ENCODE measurements around the gene SIRT3. TPM values are rescaled to one million over a fixed set of nuclear protein-coding genes. Genes with fewer than 3 reads are reported as not detected.
"Not testable (repeated sequence)": the region's sequence is repeated elsewhere in the genome, so short reads cannot be mapped to it uniquely, and the experiment has no call there.

SIRT3 gene
- total and polyA plus RNA-seq, 2 donors (not counting 1 experiment from before 2014, with no cell fraction given): 8.8 to 11.0 TPM

- H3K4me3 ChIP-seq (replicated peaks in 1 of 4; ENCODE audit: control extremely low read depth in 1 of 4, insufficient read depth in 1 of 4, low read depth in 3 of 4, low read length in 4 of 4): no peak overlapping the region
These were observed 12.9 kb downstream of the SIRT3 start for GRCh38 chr11:223026-223789.

GRCh38 chr11:221998-222789, 13.9 kb downstream of the SIRT3 start:
- Histone ChIP-seq H2AFZ (ENCODE audit: low read length) (no peak overlapping the region), H3K79me2 (ENCODE audit: control insufficient read depth, insufficient read depth, low read length) (no peaks in the 10 kb centered on the region), H3K27ac (ENCODE audit: insufficient read depth, low read length) (peak overlapping the region; percentile 44), H3K9ac (ENCODE audit: insufficient read depth, low read length) (no peak overlapping the region), H3K9me3 (ENCODE audit: control insufficient read depth, insufficient read depth, low read depth, low read length) (no peaks in the 10 kb centered on the region), H3K4me1 (ENCODE audit: control insufficient read depth, extremely low read depth, insufficient read depth, low read length) (peaks cover 10% of the 10 kb centered on the region), H3K27me3 (ENCODE audit: control insufficient read depth, insufficient read depth, low read length) (no peaks in the 10 kb centered on the region), H4K20me1 (ENCODE audit: control insufficient read depth, extremely low read depth, insufficient read depth, low read length) (no peaks in the 10 kb centered on the region), H3K4me2 (ENCODE audit: extremely low read depth, insufficient read depth, low read length) (no peak overlapping the region), H3K4me3 (replicated peaks in 1 of 4; ENCODE audit: control extremely low read depth in 1 of 4, insufficient read depth in 1 of 4, low read depth in 3 of 4, low read length in 4 of 4) (no peak overlapping the region), H3K36me3 (ENCODE audit: control insufficient read depth, insufficient read depth, low read length) (peaks cover 1% of the 10 kb centered on the region)
- no peak for DNase-seq (ENCODE audit: low read depth in 2 of 2)
- TF ChIP-seq EZH2 (IDR thresholded peaks at IDR 0.05; ENCODE audit: low read length, missing control alignments): no peak
- no peak for TF ChIP-seq CTCF (conservative IDR thresholded peaks at IDR 0.05 in 1 of 2, IDR thresholded peaks at IDR 0.05 in 1 of 2; ENCODE audit: low read depth in 1 of 2, low read length in 2 of 2)

More at GRCh38 chr11:223026-223789, 12.9 kb downstream of the SIRT3 start:
- Histone ChIP-seq H2AFZ (ENCODE audit: low read length) (no peak overlapping the region), H3K9ac (ENCODE audit: insufficient read depth, low read length) (no peak overlapping the region), H3K27me3 (ENCODE audit: control insufficient read depth, insufficient read depth, low read length) (no peaks in the 10 kb centered on the region), H3K27ac (ENCODE audit: insufficient read depth, low read length) (peak overlapping the region; percentile 61), H3K79me2 (ENCODE audit: control insufficient read depth, insufficient read depth, low read length) (no peaks in the 10 kb centered on the region), H3K4me1 (ENCODE audit: control insufficient read depth, extremely low read depth, insufficient read depth, low read length) (peaks cover 10% of the 10 kb centered on the region), H3K36me3 (ENCODE audit: control insufficient read depth, insufficient read depth, low read length) (peaks cover 1% of the 10 kb centered on the region), H3K4me2 (ENCODE audit: extremely low read depth, insufficient read depth, low read length) (no peak overlapping the region), H4K20me1 (ENCODE audit: control insufficient read depth, extremely low read depth, insufficient read depth, low read length) (no peaks in the 10 kb centered on the region), H3K9me3 (ENCODE audit: control insufficient read depth, insufficient read depth, low read depth, low read length) (no peaks in the 10 kb centered on the region)
- DNase-seq (ENCODE audit: low read depth in 2 of 2): peak in 1 of 2 donors; percentile 39
- no peak for TF ChIP-seq CTCF (conservative IDR thresholded peaks at IDR 0.05 in 1 of 2, IDR thresholded peaks at IDR 0.05 in 1 of 2; ENCODE audit: low read depth in 1 of 2, low read length in 2 of 2)

- Histone ChIP-seq H4K20me1 (ENCODE audit: control insufficient read depth, extremely low read depth, insufficient read depth, low read length) (no peaks in the 10 kb centered on the region), H2AFZ (ENCODE audit: low read length) (no peak overlapping the region), H3K27me3 (ENCODE audit: control insufficient read depth, insufficient read depth, low read length) (no peaks in the 10 kb centered on the region), H3K4me2 (ENCODE audit: extremely low read depth, insufficient read depth, low read length) (no peak overlapping the region), H3K4me3 (replicated peaks in 1 of 4; ENCODE audit: control extremely low read depth in 1 of 4, insufficient read depth in 1 of 4, low read depth in 3 of 4, low read length in 4 of 4) (no peak overlapping the region), H3K79me2 (ENCODE audit: control insufficient read depth, insufficient read depth, low read length) (no peaks in the 10 kb centered on the region), H3K4me1 (ENCODE audit: control insufficient read depth, extremely low read depth, insufficient read depth, low read length) (peaks cover 10% of the 10 kb centered on the region), H3K36me3 (ENCODE audit: control insufficient read depth, insufficient read depth, low read length) (peaks cover 1% of the 10 kb centered on the region), H3K27ac (ENCODE audit: insufficient read depth, low read length) (no peak overlapping the region), H3K9ac (ENCODE audit: insufficient read depth, low read length) (no peak overlapping the region), H3K9me3 (ENCODE audit: control insufficient read depth, insufficient read depth, low read depth, low read length) (no peaks in the 10 kb centered on the region)
- TF ChIP-seq EZH2 (IDR thresholded peaks at IDR 0.05; ENCODE audit: low read length, missing control alignments): no peak
- no peak for TF ChIP-seq CTCF (conservative IDR thresholded peaks at IDR 0.05 in 1 of 2, IDR thresholded peaks at IDR 0.05 in 1 of 2; ENCODE audit: low read depth in 1 of 2, low read length in 2 of 2)
- no peak for DNase-seq (ENCODE audit: low read depth in 2 of 2)
These were observed 14.6 kb downstream of the SIRT3 start for GRCh38 chr11:221539-221938.

- not testable (repeated sequence) for H2AFZ ChIP-seq (ENCODE audit: low read length); DNase-seq (ENCODE audit: low read depth in 2 of 2); H3K79me2 ChIP-seq (ENCODE audit: control insufficient read depth, insufficient read depth, low read length); H3K27ac ChIP-seq (ENCODE audit: insufficient read depth, low read length); H3K27me3 ChIP-seq (ENCODE audit: control insufficient read depth, insufficient read depth, low read length); H3K9ac ChIP-seq (ENCODE audit: insufficient read depth, low read length); H3K4me2 ChIP-seq (ENCODE audit: extremely low read depth, insufficient read depth, low read length); H3K4me3 ChIP-seq (replicated peaks in 1 of 4; ENCODE audit: control extremely low read depth in 1 of 4, insufficient read depth in 1 of 4, low read depth in 3 of 4, low read length in 4 of 4); H4K20me1 ChIP-seq (ENCODE audit: control insufficient read depth, extremely low read depth, insufficient read depth, low read length); H3K36me3 ChIP-seq (ENCODE audit: control insufficient read depth, insufficient read depth, low read length); H3K4me1 ChIP-seq (ENCODE audit: control insufficient read depth, extremely low read depth, insufficient read depth, low read length); H3K9me3 ChIP-seq (ENCODE audit: control insufficient read depth, insufficient read depth, low read depth, low read length)
These were observed 15.4 kb downstream of the SIRT3 start for GRCh38 chr11:220641-221215.
